K562 (cell line): ENCODE results near the gene FXYD3. TPM values are rescaled to one million over a fixed set of nuclear protein-coding genes. Genes with fewer than 3 reads are reported as not detected.

Source experiments
- ATAC-seq: fragments of 200-7000 bp; cut with Tn5 transposase; 3 replicates; pipeline ENCODE4 v1.9.1; 2020; ENCODE audit warnings: moderate library complexity
- BruUV-seq: library from RNA; stranded (reverse); fragments of 400-500 nt; replicated peaks from 2 replicates; lab custom pipeline; 2021; lab: Mats Ljungman, UMichigan
- CTCF ChIA-PET: fragments of 300-600 bp; formaldehyde crosslinking; extraction: SDS; loops from one replicate; lab custom pipeline; 2021; ENCODE audit warnings: low intra/inter-chr PET ratio; lab: Yijun Ruan, JAX
- POLR2A ChIA-PET: fragments of 300-600, 350-650 bp; sonication (Branson Sonifier 250); formaldehyde crosslinking; extraction: SDS; loops from one replicate; lab custom pipeline; 2021; ENCODE audit warnings: antibody characterized with exemption, inconsistent platforms; lab: Yijun Ruan, JAX
- DNase-seq, 4 experiments: peaks; one replicate each; pipeline versions ENCODE4 v3.0.0 to v3.0.0-alpha.2; 2011 to 2018; ENCODE audit warnings: low spot score in 3 of 4, mixed read lengths in 3 of 4; ENCODE audit errors: extremely low read depth in 1 of 4
- FAIRE-seq: peaks from 2 replicates; lab custom pipeline; 2011; peaks lifted over from hg19 to GRCh38; lab: Jason Lieb, UNC
- H2AFZ ChIP-seq: 2 replicates; pipeline ENCODE4 v1.6.0; 2011; ENCODE audit warnings: low read depth, low read length, control low read depth, inconsistent platforms
- H3K27ac ChIP-seq: fragments of 200-600 bp; 3 replicates; pipeline ENCODE4 v1.8.0; 2011; ENCODE audit warnings: low read depth, mild to moderate bottlenecking, control low read depth, inconsistent platforms, low read length, moderate library complexity, mixed read lengths; ENCODE audit errors: extremely low read depth
- H3K27me3 ChIP-seq, 2 experiments: fragments of 300-600 bp in 1 of 2; 2 replicates in 1 of 2; 3 replicates in 1 of 2; pipeline versions ENCODE4 v1.6.0 to v1.8.0; 2011; ENCODE audit warnings: inconsistent platforms in 2 of 2, low read length in 2 of 2, mild to moderate bottlenecking in 1 of 2, mixed read lengths in 1 of 2, moderate library complexity in 1 of 2; ENCODE audit not compliant: control insufficient read depth in 2 of 2, insufficient read depth in 2 of 2
- H3K36me3 ChIP-seq: fragments of 300-600 bp; 3 replicates; pipeline ENCODE4 v1.8.0; 2011; ENCODE audit warnings: mild to moderate bottlenecking, low read length, inconsistent platforms; ENCODE audit not compliant: control insufficient read depth, insufficient read depth
- H3K4me1 ChIP-seq, 2 experiments: fragments of 200-600 bp in 1 of 2; replicated peaks in 1 of 2; 2 replicates in 1 of 2; 3 replicates in 1 of 2; pipeline versions ENCODE4 v1.5.1 to v1.8.0; 2011; ENCODE audit warnings: inconsistent platforms in 2 of 2, low read length in 2 of 2, mild to moderate bottlenecking in 1 of 2, mixed read lengths in 1 of 2, moderate library complexity in 1 of 2; ENCODE audit not compliant: control insufficient read depth in 2 of 2, insufficient read depth in 2 of 2
- H3K4me2 ChIP-seq: 2 replicates; pipeline ENCODE4 v1.6.1; 2011; ENCODE audit warnings: low read length, control low read depth, inconsistent platforms, mixed read lengths; ENCODE audit not compliant: insufficient read depth
- H3K4me3 ChIP-seq: fragments of 200-600 bp; sonication (generic), shearing (Covaris generic); 2 replicates; pipeline ENCODE4 v1.5.1; 2016; ENCODE audit warnings: control low read depth, inconsistent platforms
- H3K79me2 ChIP-seq: fragments of 200-600 bp; 3 replicates; pipeline ENCODE4 v1.8.0; 2011; ENCODE audit warnings: low read length, inconsistent platforms; ENCODE audit not compliant: control insufficient read depth, insufficient read depth
- H3K9ac ChIP-seq, 2 experiments: 2 replicates each; pipeline versions ENCODE4 v1.6.0 to v1.6.1; 2011; ENCODE audit warnings: low read depth in 2 of 2, low read length in 2 of 2, control low read depth in 1 of 2, inconsistent platforms in 1 of 2, mild to moderate bottlenecking in 1 of 2, mixed read lengths in 1 of 2; ENCODE audit not compliant: insufficient read depth in 1 of 2
- H3K9me1 ChIP-seq: one replicate; pipeline ENCODE4 v1.6.0; 2011; ENCODE audit warnings: inconsistent platforms, mild to moderate bottlenecking, low read length, moderate library complexity; ENCODE audit not compliant: control insufficient read depth, insufficient read depth
- H3K9me3 ChIP-seq: replicated peaks from 2 replicates; pipeline ENCODE4 v1.5.1; 2011; ENCODE audit warnings: low read depth, low read length, inconsistent platforms; ENCODE audit not compliant: control insufficient read depth, insufficient read depth
- H4K20me1 ChIP-seq: replicated peaks from 2 replicates; pipeline ENCODE4 v1.6.1; 2011; ENCODE audit warnings: low read length, inconsistent platforms, mixed read lengths; ENCODE audit not compliant: control insufficient read depth, insufficient read depth
- HBP1 ChIP-seq: fragments of 450-650 bp; formaldehyde crosslinking; IDR thresholded peaks from 2 replicates; pipeline ENCODE4 v1.4.0; 2022; ENCODE audit warnings: missing genetic modification characterization
- KDM1A ChIP-seq, 2 experiments: fragments of 450-650 bp; IDR thresholded peaks; 2 replicates each; pipeline ENCODE4 v1.6.1; 2016; ENCODE audit warnings: mild to moderate bottlenecking in 2 of 2
- KLF10 ChIP-seq: fragments of 250-450 bp; sonication (Bioruptor Pico); IDR thresholded peaks from 2 replicates; pipeline ENCODE4 v1.6.1; 2021; ENCODE audit warnings: matching md5 sums
- NFATC3 ChIP-seq: fragments of 450-650 bp; IDR thresholded peaks from 2 replicates; pipeline ENCODE4 v1.6.1; 2017; ENCODE audit warnings: mild to moderate bottlenecking
- PTTG1 ChIP-seq: fragments of 450-650 bp; IDR thresholded peaks from 2 replicates; pipeline ENCODE4 v1.6.1; 2016; ENCODE audit warnings: low read depth, mild to moderate bottlenecking, missing genetic modification characterization, missing compliant biosample characterization
- RBM25 ChIP-seq: fragments of 200-400 bp; formaldehyde crosslinking; IDR thresholded peaks from 2 replicates; pipeline ENCODE4 v1.6.1; 2018; ENCODE audit warnings: low read length, low read depth, moderate library complexity; ENCODE audit not compliant: severe bottlenecking
- REST ChIP-seq, 2 experiments: fragments of 450-650 bp; formaldehyde crosslinking in 1 of 2; IDR thresholded peaks; 2 replicates each; pipeline versions ENCODE4 v1.4.0 to v1.6.1; 2014 to 2020; ENCODE audit warnings: mild to moderate bottlenecking in 2 of 2, borderline replicate concordance in 1 of 2, low read depth in 1 of 2
- SMAD4 ChIP-seq: fragments of 250-450 bp; sonication (Bioruptor Pico); conservative IDR thresholded peaks from 2 replicates; pipeline ENCODE4 v1.8.0; 2021; ENCODE audit warnings: inconsistent platforms, mild to moderate bottlenecking, moderate library complexity
- SMARCA5 ChIP-seq: fragments of 450-650 bp; IDR thresholded peaks from 2 replicates; pipeline ENCODE4 v1.6.1; 2016
- ZFP36 ChIP-seq: fragments of 150-350 bp; IDR thresholded peaks from 2 replicates; pipeline ENCODE4 v1.6.1; 2018; ENCODE audit warnings: low read length, low read depth; ENCODE audit not compliant: partially characterized antibody
- WGBS: fragments of 100-300 bp; shearing (Covaris generic); methylation state at CpG from one replicate; pipeline ENCODE4 v1.1.6; 2016; ENCODE audit warnings: low coverage, mixed read lengths; ENCODE audit not compliant: insufficient coverage; ENCODE audit errors: missing lambda C conversion rate; 5-methylcytosine and 5-hydroxymethylcytosine counted together
- in situ Hi-C: fragments of 300-500 bp; cut with MboI; formaldehyde crosslinking; loops from 4 replicates; pipeline ENCODE4 v1.15.0; 2018; ENCODE audit warnings: inconsistent platforms, mixed read lengths
- intact Hi-C: fragments of 100-400 bp; cut with micrococcal nuclease; formaldehyde crosslinking; loops from 2 replicates; pipeline ENCODE4 v1.14.2; 2022
- polyA plus RNA-seq, 8 experiments: library from polyadenylated mRNA; depleted of rRNA in 4 of 8; stranded (reverse) in 5 of 8; unstranded in 3 of 8; fragments of >200 nt; fragmentation: Nextera tagmentation in 2 of 8; fragmentation: Illumina TruSeq in 1 of 8; extraction: Ambion mirVana in 2 of 8; extraction: Trizol in 1 of 8; gene quantifications; 2 replicates each; pipeline versions ENCODE4 v1.2.1 to v1.2.3, GENCODE V29; 2011 to 2014; ENCODE audit warnings: inconsistent platforms in 1 of 8, missing spikeins in 1 of 8
- total RNA-seq, 7 experiments: library from RNA; depleted of rRNA in 6 of 7; stranded (reverse); fragments of >200 nt in 6 of 7; fragmentation: Illumina TruSeq in 2 of 7; extraction: Trizol in 2 of 7; gene quantifications; 2 replicates each; pipeline versions ENCODE4 v1.2.1 to v1.2.3, GENCODE V29; 2011 to 2021; ENCODE audit warnings: low replicate concordance in 1 of 7

Gene FXYD3
- total and polyA plus RNA-seq, 9 of the 15 experiments (the other 6 are each of a cell fraction or from before 2014, with no cell fraction given): 0.24 TPM; not detected in 8

DNA sequence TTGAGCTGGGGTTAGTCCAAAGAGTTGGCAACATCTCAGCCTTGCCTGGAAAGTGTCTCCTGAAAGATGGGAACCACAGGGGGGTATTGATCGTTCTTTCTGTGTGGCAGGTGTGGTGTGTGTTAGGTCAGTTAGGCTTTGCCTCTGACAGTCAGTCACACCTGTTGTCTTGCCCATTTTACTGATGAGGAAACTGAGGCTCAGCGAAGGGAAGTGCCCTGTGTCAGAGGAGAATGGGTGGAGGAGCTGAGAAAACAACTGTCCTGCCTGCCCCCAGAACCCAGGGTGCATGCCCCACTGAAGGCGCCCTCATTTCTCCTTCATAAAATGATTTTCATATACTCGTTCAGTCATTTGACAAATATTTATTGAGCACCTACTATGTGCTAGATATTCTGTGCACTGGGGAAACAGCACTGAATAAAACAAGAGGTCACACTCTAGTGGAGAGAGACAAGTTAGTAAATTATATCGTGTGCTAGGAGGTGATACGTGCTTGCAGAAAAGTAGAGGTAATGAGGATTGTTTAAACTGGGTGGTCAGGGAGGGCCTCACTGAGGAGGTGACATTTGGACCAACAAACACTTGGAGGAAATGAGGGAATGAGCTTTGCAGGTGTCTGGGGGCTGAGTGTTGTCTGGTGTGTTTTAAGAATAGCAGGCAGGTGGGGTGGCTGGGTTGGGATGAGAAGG, 40.5 kb downstream of the FXYD3 start:
- Histone ChIP-seq H3K9ac (peak overlapping the region; percentile 89 to 96), H3K27ac (peak overlapping the region; percentile 95; the same call in 2 of the 3 replicates), H3K9me3 (no peaks in the 10 kb centered on the region), H3K9me1 (no peaks in the 10 kb centered on the region), H2AFZ (no peak overlapping the region), H3K4me1 (peaks cover 13 to 44% of the 10 kb centered on the region in 2 experiments; a peak in 4 of 5 replicates), H3K4me2 (peak overlapping the region; percentile 95), H3K4me3 (peak overlapping the region; percentile 92), H4K20me1 (no peaks in the 10 kb centered on the region), H3K79me2 (peaks cover 51% of the 10 kb centered on the region), H3K36me3 (peaks cover 57% of the 10 kb centered on the region), H3K27me3 (no peaks in the 10 kb centered on the region)
- in situ Hi-C loops: no loop called here
- CTCF ChIA-PET: no interaction called here
- no peak for DNase-seq
- intact Hi-C loops: loop anchor here (5.0 kb wide), 1 partner anchor 111 kb away; the partner anchor contains the start of gene USF2
- TSS peak; percentile 46 for BruUV-seq
- POLR2A ChIA-PET: interaction anchor here (0.6 kb wide), 1 partner anchor 520 kb away, joined by 3 read pairs; no protein-coding TSS in a partner anchor
- peak; percentile 67 for FAIRE-seq
- 28% methylated on average over 6 of the region's 6 CpGs for WGBS
- no peak for ATAC-seq
- TF ChIP-seq ZFP36 (peak; percentile 85), KDM1A (IDR thresholded peaks at IDR 0.05) (0 out of 4 replicates have a peak, but pooled peaks of 1 of the 2 experiments have one; percentile 54), REST (IDR thresholded peaks at IDR 0.05; ENCODE audit: borderline replicate concordance) (no peak), REST (CRISPR knock-in tag; IDR thresholded peaks at IDR 0.05; ENCODE audit: low read depth) (no peak), HBP1 (CRISPR knock-in tag) (0 out of 2 replicates have a peak, but pooled peaks have one; percentile 14), NFATC3 (no peak), SMARCA5 (peak; percentile 61; the same call in 1 of the 2 replicates), PTTG1 (tag) (no peak), SMAD4 (CRISPR knock-in tag) (no peak), KLF10 (CRISPR knock-in tag) (no peak), RBM25 (peak; percentile 49)
